NK-92 (cell line): ENCODE results near the gene MKI67.
"Not testable (repeated sequence)": the region's sequence is repeated elsewhere in the genome, so short reads cannot be mapped to it uniquely, and the experiment has no call there.

Source experiments
- DNase-seq: peaks from one replicate; lab custom pipeline; 2025; ENCODE audit not compliant: unreplicated experiment; lab: John Stamatoyannopoulos, UW

Gene MKI67

GRCh38 chr10:128149267-128150014 lies 23.2 kb upstream of the MKI67 start:
- no peak for DNase-seq

- no peak for DNase-seq
Measured at GRCh38 chr10:128147669-128148068, 21.4 kb upstream of the MKI67 start.

DNA sequence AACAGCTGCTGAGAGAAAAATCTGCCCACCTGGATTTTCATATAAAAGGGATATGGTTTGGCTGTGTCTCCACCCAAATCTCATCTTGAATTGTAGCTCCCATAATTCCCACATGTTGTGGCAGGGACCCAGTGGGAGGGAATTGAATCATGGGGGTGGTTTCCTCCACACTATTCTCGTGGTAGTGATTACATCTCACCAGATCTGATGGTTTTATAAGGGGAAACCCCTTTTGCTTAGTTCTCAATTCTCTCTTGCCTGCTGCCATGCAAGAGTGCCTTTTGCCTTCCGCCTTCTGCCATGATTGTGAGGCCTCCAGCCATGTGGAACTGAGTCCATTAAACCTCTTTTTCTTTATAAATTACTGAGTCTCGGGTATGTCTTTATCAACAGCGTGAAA lies 20.8 kb upstream of the MKI67 start:
- no peak for DNase-seq

- no peak for DNase-seq
Measured at GRCh38 chr10:128144547-128144946, 18.3 kb upstream of the MKI67 start.

GRCh38 chr10:128143531-128143930 lies 17.3 kb upstream of the MKI67 start:
- DNase-seq, result no peak

GRCh38 chr10:128140425-128140824 lies 14.2 kb upstream of the MKI67 start:
- no peak for DNase-seq

DNA sequence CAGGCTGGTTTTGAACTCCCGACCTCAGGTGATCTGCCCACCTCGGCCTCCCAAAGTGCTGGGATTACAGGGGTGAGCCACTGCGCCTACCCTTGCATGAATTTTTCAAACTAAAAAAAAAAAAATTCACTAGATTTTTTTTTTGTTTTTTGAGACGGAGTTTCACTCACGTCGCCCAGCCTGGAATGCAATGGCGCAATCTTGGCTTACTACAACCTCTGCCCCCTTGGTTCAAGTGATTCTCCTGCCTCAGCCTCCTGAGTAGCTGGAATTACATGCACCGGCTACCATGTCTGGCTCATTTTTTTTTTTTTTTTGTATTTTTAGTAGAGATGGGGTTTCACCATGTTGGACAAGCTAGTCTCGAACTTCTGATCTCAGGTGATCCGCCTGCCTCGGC lies 12.2 kb upstream of the MKI67 start:
- DNase-seq, result not testable (repeated sequence)

GRCh38 chr10:128137877-128138276 lies 11.7 kb upstream of the MKI67 start:
- no peak for DNase-seq

- DNase-seq, result no peak
Measured at GRCh38 chr10:128130051-128130450, 3.8 kb upstream of the MKI67 start.

DNA sequence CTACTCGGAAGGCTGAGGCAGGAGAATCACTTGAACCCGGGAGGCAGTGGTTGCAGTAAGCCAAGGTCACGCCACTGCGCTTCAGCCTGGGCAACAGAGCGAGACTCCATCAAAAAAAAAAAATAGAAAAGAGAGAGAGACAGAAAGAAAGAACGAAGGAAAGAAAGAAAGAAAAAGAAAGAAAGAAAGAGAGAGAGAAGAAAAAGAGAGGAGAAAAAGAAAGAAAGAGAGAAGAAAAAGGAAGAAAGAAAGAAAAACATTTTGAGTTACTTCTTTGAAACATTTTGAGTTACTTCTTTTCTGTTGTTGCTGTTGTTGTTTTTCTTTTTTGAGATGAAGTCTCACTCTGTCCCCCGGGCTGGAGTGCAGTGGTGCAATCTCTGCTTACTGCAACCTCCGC lies 2.4 kb upstream of the MKI67 start:
- no peak for DNase-seq

GRCh38 chr10:128125416-128125943 lies 743 bp downstream of the MKI67 start:
- no peak for DNase-seq

- DNase-seq, result no peak
Measured at GRCh38 chr10:128124813-128125403, 1.3 kb downstream of the MKI67 start.

GRCh38 chr10:128123846-128124245 lies 2.4 kb downstream of the MKI67 start:
- DNase-seq, result no peak

- DNase-seq, result no peak
Measured at GRCh38 chr10:128122931-128123330, 3.3 kb downstream of the MKI67 start.

DNA sequence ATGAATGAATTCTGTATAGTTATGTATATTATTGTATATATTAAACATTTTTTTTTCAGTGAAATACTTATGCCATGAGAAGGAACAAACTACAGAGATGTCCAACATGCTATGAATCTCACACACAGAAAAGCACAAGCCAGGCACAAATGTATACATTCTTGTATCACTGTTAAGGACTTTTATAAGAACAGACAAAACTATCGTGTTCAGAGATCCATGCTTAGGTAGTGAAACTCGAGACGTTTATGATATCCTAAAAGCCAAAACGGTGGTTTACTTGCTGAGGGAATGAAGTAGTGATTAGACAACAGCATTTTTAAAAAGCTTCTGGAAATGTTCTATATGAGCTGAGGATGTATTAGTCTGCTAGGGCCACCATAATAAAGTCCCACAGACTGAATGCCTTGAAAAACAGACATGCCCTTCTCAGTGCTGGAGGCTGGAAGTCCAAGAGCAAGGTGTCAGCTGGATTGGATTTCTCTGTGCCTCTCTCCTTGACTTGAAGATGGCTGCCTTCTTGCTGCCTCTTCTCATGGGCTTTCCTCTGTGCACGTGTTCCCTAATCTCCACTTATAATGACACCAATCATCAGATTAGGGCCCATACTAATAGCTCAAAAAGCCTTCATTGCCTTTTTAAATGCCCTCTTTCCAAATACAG lies 4.3 kb downstream of the MKI67 start:
- DNase-seq, result no peak

GRCh38 chr10:128116851-128117615 lies 9.2 kb downstream of the MKI67 start:
- DNase-seq, result no peak

- no peak for DNase-seq
Measured at GRCh38 chr10:128116187-128116586, 10.0 kb downstream of the MKI67 start.

DNA sequence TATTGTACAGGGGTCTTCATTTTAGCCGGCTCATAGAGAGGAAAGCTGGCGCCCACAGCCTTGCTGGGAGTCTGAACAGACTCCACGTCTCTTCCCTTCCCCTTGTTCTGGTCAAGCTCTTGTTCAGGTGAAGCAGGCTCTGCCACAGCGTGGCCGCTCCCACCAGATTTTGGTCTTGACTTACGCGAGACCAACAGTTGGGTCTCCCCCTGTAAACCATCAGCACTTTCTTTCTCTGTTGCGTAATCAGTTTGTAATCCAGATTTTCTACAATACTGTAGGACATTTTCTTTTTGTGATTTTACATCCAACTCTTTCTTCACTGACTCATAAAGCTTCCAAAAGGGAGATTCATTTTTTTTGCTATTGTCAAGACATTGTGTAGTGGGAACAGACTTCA lies 10.9 kb downstream of the MKI67 start:
- no peak for DNase-seq

GRCh38 chr10:128114901-128115300 lies 11.3 kb downstream of the MKI67 start:
- no peak for DNase-seq

DNA sequence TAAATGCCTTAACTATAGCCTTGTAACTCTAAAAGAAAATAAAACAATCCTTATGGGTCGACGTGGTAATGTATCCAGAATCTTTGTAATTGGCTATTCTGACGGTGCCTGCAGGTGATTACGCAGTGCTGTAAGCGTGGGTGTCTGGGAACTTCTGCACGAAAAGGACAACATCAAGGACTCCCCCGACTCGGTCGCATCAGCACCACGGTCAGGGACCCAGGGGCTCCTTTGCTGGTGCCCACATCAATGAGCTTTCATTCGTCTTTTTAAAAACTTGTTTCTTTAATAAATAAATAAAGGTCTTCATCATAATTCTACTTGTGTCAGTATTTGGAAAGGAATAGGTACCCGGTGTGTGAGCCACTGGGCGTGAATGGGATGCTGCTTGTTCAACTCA lies 13.2 kb downstream of the MKI67 start:
- no peak for DNase-seq

GRCh38 chr10:128111696-128112095 lies 14.5 kb downstream of the MKI67 start:
- no peak for DNase-seq
